Parathyroid adenoma (tissue), 2 donors: ENCODE measurements around the gene RNF115.

ENCODE experiments used
- H2AFZ ChIP-seq: fragments of 300-600 bp; sonication (generic); one replicate; pipeline ENCODE4 v1.7.0; 2017; ENCODE audit warnings: antibody characterized with exemption, mild to moderate bottlenecking
- H3K27ac ChIP-seq: fragments of 300-600 bp; sonication (generic); one replicate; pipeline ENCODE4 v1.7.0; 2017
- H3K27me3 ChIP-seq: fragments of 300-600 bp; sonication (generic); one replicate; pipeline ENCODE4 v1.7.0; 2017; ENCODE audit warnings: low read length; ENCODE audit not compliant: control insufficient read depth, insufficient read depth
- H3K36me3 ChIP-seq: fragments of 300-600 bp; sonication (generic); one replicate; pipeline ENCODE4 v1.7.0; 2017; ENCODE audit warnings: low read length; ENCODE audit not compliant: control insufficient read depth, insufficient read depth
- H3K4me1 ChIP-seq: fragments of 300-600 bp; sonication (generic); one replicate; pipeline ENCODE4 v1.7.0; 2017; ENCODE audit warnings: control low read depth
- H3K4me2 ChIP-seq: fragments of 300-600 bp; sonication (generic); one replicate; pipeline ENCODE4 v1.7.0; 2017; ENCODE audit warnings: low read length
- H3K4me3 ChIP-seq: fragments of 300-600 bp; sonication (generic); one replicate; pipeline ENCODE4 v1.7.0; 2017; ENCODE audit warnings: low read depth, low read length
- H3K79me2 ChIP-seq: fragments of 300-600 bp; sonication (generic); one replicate; pipeline ENCODE4 v1.7.0; 2017; ENCODE audit warnings: control low read depth
- H3K9ac ChIP-seq: fragments of 300-600 bp; sonication (generic); one replicate; pipeline ENCODE4 v1.7.0; 2017; ENCODE audit warnings: mild to moderate bottlenecking
- H3K9me3 ChIP-seq: fragments of 300-600 bp; sonication (generic); one replicate; pipeline ENCODE4 v1.7.0; 2017; ENCODE audit warnings: low read length; ENCODE audit not compliant: control insufficient read depth
- TF ChIP-seq, protein P1 (sequence below): fragments of 300-600 bp; sonication (generic); IDR thresholded peaks from one replicate; pipeline ENCODE4 v1.7.0; 2017; ENCODE audit warnings: antibody characterized with exemption, mild to moderate bottlenecking
- donor health status: primary hyperparathyroidism.

Gene RNF115

GRCh38 chr1:145705622-145706021 lies 118.3 kb downstream of the RNF115 start:
- Histone ChIP-seq H3K27ac (no peak overlapping the region), H2AFZ (no peak overlapping the region), H3K4me3 (no peak overlapping the region), H3K79me2 (no peaks in the 10 kb centered on the region), H3K4me1 (no peaks in the 10 kb centered on the region), H3K4me2 (no peak overlapping the region), H3K36me3 (no peaks in the 10 kb centered on the region), H3K9me3 (no peaks in the 10 kb centered on the region), H3K27me3 (no peaks in the 10 kb centered on the region), H3K9ac (no peak overlapping the region)
- TF ChIP-seq, protein P1, sequence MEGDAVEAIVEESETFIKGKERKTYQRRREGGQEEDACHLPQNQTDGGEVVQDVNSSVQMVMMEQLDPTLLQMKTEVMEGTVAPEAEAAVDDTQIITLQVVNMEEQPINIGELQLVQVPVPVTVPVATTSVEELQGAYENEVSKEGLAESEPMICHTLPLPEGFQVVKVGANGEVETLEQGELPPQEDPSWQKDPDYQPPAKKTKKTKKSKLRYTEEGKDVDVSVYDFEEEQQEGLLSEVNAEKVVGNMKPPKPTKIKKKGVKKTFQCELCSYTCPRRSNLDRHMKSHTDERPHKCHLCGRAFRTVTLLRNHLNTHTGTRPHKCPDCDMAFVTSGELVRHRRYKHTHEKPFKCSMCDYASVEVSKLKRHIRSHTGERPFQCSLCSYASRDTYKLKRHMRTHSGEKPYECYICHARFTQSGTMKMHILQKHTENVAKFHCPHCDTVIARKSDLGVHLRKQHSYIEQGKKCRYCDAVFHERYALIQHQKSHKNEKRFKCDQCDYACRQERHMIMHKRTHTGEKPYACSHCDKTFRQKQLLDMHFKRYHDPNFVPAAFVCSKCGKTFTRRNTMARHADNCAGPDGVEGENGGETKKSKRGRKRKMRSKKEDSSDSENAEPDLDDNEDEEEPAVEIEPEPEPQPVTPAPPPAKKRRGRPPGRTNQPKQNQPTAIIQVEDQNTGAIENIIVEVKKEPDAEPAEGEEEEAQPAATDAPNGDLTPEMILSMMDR, result no peak

- H3K27me3 ChIP-seq, result no peaks in the 10 kb centered on the region
- no peaks in the 10 kb centered on the region for H3K9me3 ChIP-seq
- H3K4me2 ChIP-seq, result no peak overlapping the region
- no peak overlapping the region for H3K4me3 ChIP-seq
- no peak overlapping the region for H3K27ac ChIP-seq
- H3K79me2 ChIP-seq, result no peaks in the 10 kb centered on the region
- H3K4me1 ChIP-seq, result no peaks in the 10 kb centered on the region
- H2AFZ ChIP-seq, result no peak overlapping the region
- H3K36me3 ChIP-seq, result no peaks in the 10 kb centered on the region
- H3K9ac ChIP-seq, result no peak overlapping the region
- TF ChIP-seq, protein P1, result no peak
Observed at GRCh38 chr1:145702826-145703225, 121.1 kb downstream of the RNF115 start.

GRCh38 chr1:145702052-145702451 lies 121.8 kb downstream of the RNF115 start:
- no peaks in the 10 kb centered on the region for H3K27me3 ChIP-seq
- no peak overlapping the region for H2AFZ ChIP-seq
- no peaks in the 10 kb centered on the region for H3K9me3 ChIP-seq
- no peak overlapping the region for H3K4me3 ChIP-seq
- no peaks in the 10 kb centered on the region for H3K79me2 ChIP-seq
- no peaks in the 10 kb centered on the region for H3K36me3 ChIP-seq
- H3K4me1 ChIP-seq, result no peaks in the 10 kb centered on the region
- TF ChIP-seq, protein P1, result no peak
- H3K4me2 ChIP-seq, result no peak overlapping the region
- H3K27ac ChIP-seq, result no peak overlapping the region
- no peak overlapping the region for H3K9ac ChIP-seq

DNA sequence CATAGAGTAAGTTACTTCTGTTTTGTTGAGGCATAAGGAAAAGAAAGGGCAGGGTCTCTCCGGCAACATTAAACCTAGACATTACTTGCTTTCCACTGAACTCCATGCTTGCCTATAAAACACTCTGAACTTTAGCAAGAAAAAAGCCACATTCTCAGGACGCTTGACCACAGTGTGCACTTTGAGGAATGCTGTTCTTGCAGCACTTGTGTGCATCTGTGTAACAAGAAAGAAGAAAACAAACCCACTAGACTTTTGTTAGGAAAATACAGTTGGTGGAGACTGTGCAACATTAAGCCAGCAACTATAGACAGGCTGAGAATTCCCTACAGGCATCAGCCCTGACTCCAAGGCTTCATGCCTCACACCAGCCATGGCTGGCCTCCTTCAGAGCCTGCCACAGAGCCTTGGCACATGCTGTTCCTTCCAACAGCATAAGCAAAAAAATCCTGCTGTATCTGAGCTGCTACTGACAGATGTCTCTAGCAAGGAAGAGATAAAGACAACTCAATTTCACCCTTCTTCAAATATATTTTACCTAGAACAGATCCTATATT lies 122.5 kb downstream of the RNF115 start:
- H2AFZ ChIP-seq, result no peak overlapping the region
- no peaks in the 10 kb centered on the region for H3K36me3 ChIP-seq
- TF ChIP-seq, protein P1, result no peak
- no peaks in the 10 kb centered on the region for H3K4me1 ChIP-seq
- H3K9ac ChIP-seq, result no peak overlapping the region
- H3K27me3 ChIP-seq, result no peaks in the 10 kb centered on the region
- no peaks in the 10 kb centered on the region for H3K9me3 ChIP-seq
- H3K27ac ChIP-seq, result no peak overlapping the region
- no peak overlapping the region for H3K4me3 ChIP-seq
- H3K4me2 ChIP-seq, result no peak overlapping the region
- H3K79me2 ChIP-seq, result no peaks in the 10 kb centered on the region

GRCh38 chr1:145696630-145696960 lies 127.3 kb downstream of the RNF115 start:
- Histone ChIP-seq H3K27ac (no peak overlapping the region), H3K36me3 (no peaks in the 10 kb centered on the region), H3K4me2 (no peak overlapping the region), H3K9ac (no peak overlapping the region), H3K79me2 (no peaks in the 10 kb centered on the region), H2AFZ (no peak overlapping the region), H3K9me3 (no peaks in the 10 kb centered on the region), H3K27me3 (no peaks in the 10 kb centered on the region), H3K4me1 (no peaks in the 10 kb centered on the region), H3K4me3 (no peak overlapping the region)
- TF ChIP-seq, protein P1, result no peak
